Left hindlimb (tissue), 1 donor: ENCODE results near the gene RAVER2.
"Not testable (repeated sequence)": the region's sequence is repeated elsewhere in the genome, so short reads cannot be mapped to it uniquely, and the experiment has no call there.

Experiments used
- DNase-seq: peaks from one replicate; pipeline ENCODE4 v3.0.0-alpha.2; 2018

The RAVER2 gene

GRCh38 chr1:64744492-64745180 is at the start of gene RAVER2:
Gene RAVER2, plus strand, starts transcription at chr1:64745075. Its CDS starts 98 bp downstream, at chr1:64745173.
- peak; percentile 92 for DNase-seq

- no peak for DNase-seq
These were observed 48.0 kb upstream of the RAVER2 start for GRCh38 chr1:64696879-64697278.

- DNase-seq = no peak
These were observed 45.5 kb upstream of the RAVER2 start for GRCh38 chr1:64699327-64699726.

- no peak for DNase-seq
These were observed 43.8 kb upstream of the RAVER2 start for GRCh38 chr1:64701071-64701470.

- DNase-seq = no peak
These were observed 43.0 kb upstream of the RAVER2 start for GRCh38 chr1:64701886-64702285.

- not testable (repeated sequence) for DNase-seq
These were observed 42.2 kb upstream of the RAVER2 start for GRCh38 chr1:64702670-64703069.

GRCh38 chr1:64703600-64703999 is 41.3 kb upstream of the RAVER2 start:
- DNase-seq = no peak

GRCh38 chr1:64705591-64705990 is 39.3 kb upstream of the RAVER2 start:
- DNase-seq = no peak

- no peak for DNase-seq
These were observed 33.6 kb upstream of the RAVER2 start for GRCh38 chr1:64711266-64711665.

- no peak for DNase-seq
These were observed 32.8 kb upstream of the RAVER2 start for GRCh38 chr1:64712049-64712448.

GRCh38 chr1:64715186-64715585 is 29.7 kb upstream of the RAVER2 start:
- no peak for DNase-seq

GRCh38 chr1:64721135-64721534 is 23.7 kb upstream of the RAVER2 start:
- no peak for DNase-seq

- DNase-seq = no peak
These were observed 23.2 kb upstream of the RAVER2 start for GRCh38 chr1:64721576-64722145.

- no peak for DNase-seq
These were observed 17.0 kb upstream of the RAVER2 start for GRCh38 chr1:64727861-64728260.

- no peak for DNase-seq
These were observed 11.1 kb upstream of the RAVER2 start for GRCh38 chr1:64733581-64734286.

GRCh38 chr1:64734287-64734652 is 10.6 kb upstream of the RAVER2 start:
- no peak for DNase-seq

- not testable (repeated sequence) for DNase-seq
These were observed 4.2 kb upstream of the RAVER2 start for GRCh38 chr1:64740687-64741086.

GRCh38 chr1:64743954-64744491 is 852 bp upstream of the RAVER2 start:
- DNase-seq = no peak

GRCh38 chr1:64745181-64745985 is 508 bp downstream of the RAVER2 start:
- peak; percentile 51 for DNase-seq

GRCh38 chr1:64745986-64746940 is 1.4 kb downstream of the RAVER2 start:
- DNase-seq = no peak

GRCh38 chr1:64748222-64748621 is 3.3 kb downstream of the RAVER2 start:
- DNase-seq = no peak

- DNase-seq = no peak
These were observed 3.8 kb downstream of the RAVER2 start for GRCh38 chr1:64748706-64749105.
